NCI-H2227 (cell line): ENCODE results near the gene PLB1.

ENCODE experiments used
- DNase-seq: peaks from one replicate; lab custom pipeline; 2025; ENCODE audit not compliant: unreplicated experiment; lab: John Stamatoyannopoulos, UW

Gene PLB1

DNA sequence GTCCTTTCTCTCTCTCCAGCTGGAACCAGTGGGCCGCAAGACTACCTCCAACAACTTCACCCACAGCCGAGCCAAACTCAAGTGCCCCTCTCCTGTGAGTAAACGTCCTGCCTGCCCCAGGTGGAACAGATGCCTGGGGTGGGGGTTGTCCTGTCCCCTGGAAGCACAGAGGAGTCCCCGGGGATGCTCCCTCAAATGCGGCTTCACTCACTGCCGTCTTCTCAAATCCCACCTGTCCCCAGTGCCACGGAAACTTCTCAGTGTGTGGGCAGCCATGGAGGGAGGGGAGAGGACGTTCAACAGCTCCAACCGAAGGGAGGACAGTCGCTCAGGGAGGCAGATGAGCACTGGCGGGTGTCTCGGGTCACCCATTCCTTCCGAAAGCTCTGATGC is 145.0 kb downstream of the PLB1 start:
- no peak for DNase-seq

DNA sequence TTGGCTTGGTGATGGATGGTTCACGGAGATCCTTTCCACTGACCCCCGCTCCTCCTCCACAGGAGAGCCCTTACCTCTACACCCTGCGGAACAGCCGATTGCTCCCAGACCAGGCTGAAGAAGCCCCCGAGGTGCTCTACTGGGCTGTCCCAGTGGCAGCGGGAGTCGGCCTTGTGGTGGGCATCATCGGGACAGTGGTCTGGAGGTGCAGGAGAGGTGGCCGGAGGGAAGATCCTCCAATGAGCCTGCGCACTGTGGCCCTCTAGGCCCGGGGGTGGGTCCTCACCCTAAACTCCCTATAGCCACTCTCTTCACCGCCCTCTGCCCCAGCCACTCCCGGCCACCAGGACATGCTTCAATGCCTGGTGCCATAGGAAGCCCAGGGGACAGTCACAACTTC is 146.9 kb downstream of the PLB1 start:
- no peak for DNase-seq

DNA sequence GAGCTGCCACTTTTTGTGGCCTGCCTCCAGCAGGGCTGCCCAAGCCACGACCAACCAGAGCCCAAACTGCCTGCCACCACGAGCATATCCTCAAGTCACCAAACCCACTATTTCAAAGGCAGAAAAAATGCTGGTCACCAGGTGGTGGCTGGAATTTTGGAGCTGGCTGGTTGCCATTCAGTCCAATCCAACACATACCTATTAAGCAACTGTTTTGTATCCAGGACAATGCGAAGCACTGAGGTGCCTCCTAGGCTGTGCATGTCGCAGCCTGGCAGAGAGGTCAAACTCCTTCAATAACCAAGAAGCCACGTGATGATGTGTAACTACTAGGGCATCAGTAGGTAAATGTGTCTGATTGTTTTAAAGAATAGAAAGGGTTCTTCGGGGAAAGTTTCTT is 147.5 kb downstream of the PLB1 start:
- no peak for DNase-seq

GRCh38 chr2:28643911-28644334 is 148.1 kb downstream of the PLB1 start:
- peak; percentile 39 for DNase-seq

GRCh38 chr2:28644760-28645159 is 148.9 kb downstream of the PLB1 start:
- DNase-seq, result no peak

- no peak for DNase-seq
Observed at GRCh38 chr2:28645553-28645952, 149.7 kb downstream of the PLB1 start.

- no peak for DNase-seq
Observed at GRCh38 chr2:28647682-28648081, 151.8 kb downstream of the PLB1 start.

DNA sequence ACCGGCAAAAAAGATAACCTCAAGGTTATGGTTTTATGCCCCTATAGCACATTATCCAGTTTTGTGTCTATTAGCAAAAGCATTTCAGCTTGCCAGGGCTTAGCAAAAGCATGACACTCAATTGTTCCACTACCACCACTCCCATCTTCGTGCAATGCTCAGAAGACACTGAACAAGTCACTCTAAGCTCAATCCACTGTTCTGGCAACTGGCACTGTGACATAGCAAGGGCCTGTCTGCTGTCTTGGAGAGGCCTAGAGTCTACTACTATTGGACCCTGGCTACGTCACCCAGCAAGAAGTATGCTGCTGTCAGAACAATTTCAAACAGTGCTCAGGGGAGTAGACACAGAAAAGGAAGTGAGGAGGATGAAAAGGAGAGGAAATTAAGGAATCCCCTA is 152.3 kb downstream of the PLB1 start:
- DNase-seq, result no peak

DNA sequence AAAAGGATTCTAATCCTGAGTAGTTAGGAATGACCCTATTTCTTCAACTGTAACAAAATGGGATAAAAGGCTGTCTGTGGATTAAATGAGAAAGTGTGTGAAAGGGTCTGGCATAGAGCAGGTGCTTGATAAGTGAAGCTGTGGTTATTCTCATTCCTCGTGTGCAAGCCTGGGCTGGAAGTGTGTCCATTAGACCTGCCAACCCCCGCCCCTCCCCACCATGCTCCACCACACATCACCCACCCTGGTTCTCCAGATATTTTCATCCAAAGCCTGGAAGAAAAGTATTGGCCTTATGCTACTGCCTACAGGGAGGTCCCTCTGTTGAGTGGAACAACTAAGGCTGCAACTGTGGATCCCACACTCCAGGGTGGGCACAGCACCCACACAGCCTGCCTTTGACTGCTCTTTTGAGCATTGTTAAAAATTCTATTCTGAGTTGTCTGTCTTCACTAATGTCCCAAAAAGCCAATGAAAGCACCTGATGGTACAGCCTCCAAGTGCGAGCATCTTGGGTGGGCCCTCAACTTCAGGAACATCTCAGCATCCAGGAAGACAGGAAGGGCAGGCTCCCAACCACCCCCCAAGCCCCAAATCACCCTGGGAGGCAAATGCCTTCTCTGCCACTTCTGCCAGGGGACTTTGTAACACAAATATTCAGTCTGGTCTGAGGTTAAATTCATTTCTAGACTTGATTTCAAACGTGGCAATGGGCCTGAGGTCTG is 153.0 kb downstream of the PLB1 start:
- no peak for DNase-seq

- no peak for DNase-seq
Observed at GRCh38 chr2:28649481-28650265, 153.8 kb downstream of the PLB1 start.

- DNase-seq, result no peak
Observed at GRCh38 chr2:28650266-28650584, 154.4 kb downstream of the PLB1 start.

DNA sequence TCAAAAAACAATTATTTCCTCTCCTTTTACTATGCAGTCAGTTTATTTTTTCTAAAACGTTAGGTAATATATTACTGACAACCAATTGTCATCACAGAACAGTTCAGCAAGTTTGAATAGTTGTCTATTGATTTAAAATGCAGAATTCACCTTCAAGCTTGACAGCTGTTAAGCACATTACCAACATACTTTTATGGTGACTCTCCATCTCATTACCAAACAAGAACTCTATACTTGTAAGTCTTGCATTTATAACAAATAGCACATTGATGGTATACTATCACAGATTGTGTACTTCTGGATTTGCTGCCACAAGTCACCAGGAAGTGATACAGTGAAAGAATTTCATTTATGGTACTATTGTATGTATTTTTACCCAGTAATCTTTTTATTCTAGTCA is 156.4 kb downstream of the PLB1 start:
- DNase-seq, result no peak

- no peak for DNase-seq
Observed at GRCh38 chr2:28653892-28654662, 158.2 kb downstream of the PLB1 start.

- no peak for DNase-seq
Observed at GRCh38 chr2:28654663-28655320, 158.9 kb downstream of the PLB1 start.

GRCh38 chr2:28656937-28657615 is 161.2 kb downstream of the PLB1 start:
- DNase-seq, result no peak

GRCh38 chr2:28658369-28658768 is 162.5 kb downstream of the PLB1 start:
- DNase-seq, result no peak

DNA sequence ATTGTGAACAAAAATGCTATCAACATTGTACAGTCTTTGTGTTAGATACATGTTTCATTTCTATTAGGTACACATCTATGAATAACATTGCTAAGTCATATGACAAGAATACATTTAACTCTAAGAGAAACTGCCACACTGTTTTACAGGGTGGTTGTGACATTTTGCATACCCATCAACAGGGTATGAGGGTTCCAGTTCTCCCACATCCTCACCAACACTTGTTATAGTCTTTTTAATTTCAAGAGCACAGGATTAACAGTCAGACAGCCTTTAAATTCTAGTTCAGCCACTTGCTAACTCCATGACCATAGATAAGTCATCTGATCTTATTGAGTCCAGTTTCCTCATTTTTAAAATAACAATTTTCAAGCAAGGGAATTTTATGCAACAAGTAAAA is 163.3 kb downstream of the PLB1 start:
- DNase-seq, result no peak

DNA sequence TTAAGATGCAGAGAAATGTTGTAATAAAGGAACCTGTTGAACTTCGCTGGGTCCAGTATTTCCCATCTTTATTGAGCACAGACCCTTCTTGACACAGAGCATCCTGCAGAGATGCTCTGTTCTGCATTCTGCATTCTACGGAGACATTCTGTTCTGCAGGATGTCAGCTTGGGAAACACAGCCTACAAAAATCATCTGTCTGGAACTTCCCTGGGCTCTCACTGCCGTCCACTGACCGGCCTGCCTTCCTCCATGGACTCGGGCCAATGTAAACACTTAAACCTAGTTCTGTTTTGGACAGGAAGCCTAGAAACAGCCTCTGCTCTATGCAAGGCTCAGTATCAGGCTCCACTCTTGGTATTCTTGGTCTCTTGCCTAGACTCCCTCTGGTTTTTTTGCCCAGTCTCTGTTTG is 165.7 kb downstream of the PLB1 start:
- no peak for DNase-seq

- DNase-seq, result no peak
Observed at GRCh38 chr2:28662044-28662443, 166.2 kb downstream of the PLB1 start.

DNA sequence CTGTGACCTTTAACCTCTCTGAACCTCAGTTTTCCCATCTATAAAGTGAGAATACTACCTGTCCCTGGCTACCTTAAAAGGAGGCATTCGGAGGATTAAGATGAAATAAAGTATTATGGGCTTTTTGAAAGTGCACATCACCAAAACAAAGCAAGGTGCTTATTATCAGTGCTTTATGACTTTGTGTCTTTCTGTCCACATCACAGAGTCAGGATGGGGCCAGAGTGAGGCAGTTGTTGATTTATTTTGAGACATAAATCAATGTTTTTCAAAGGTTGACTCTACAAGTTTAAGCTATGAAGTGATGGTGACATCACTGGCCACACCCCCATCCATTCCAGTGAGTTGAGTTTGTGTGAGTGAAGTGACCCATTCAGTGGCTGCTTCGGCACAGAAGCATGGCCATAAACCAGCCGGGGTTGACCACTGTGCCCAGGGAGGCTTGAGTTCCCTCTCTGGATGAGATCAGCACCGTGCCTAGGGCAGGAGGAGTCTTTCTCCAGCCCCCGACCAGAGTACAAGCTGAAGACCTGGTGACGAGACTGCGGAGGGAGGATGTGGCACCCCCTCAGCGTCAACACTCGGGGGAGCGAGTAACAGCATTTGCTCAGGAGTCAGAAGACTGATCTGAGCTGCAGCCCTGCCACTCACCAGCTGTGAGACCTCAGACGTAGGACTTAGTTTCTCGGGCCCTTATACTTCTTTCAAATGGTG is 166.8 kb downstream of the PLB1 start:
- DNase-seq, result no peak
